Stomach smooth muscle (tissue), 2 donors: ENCODE data around the gene PTPN5.

Experiments
- H3K27ac ChIP-seq: one replicate; pipeline ENCODE4 v1.7.0; 2013; ENCODE audit warnings: mild to moderate bottlenecking, low read length, inconsistent platforms
- H3K27me3 ChIP-seq, 2 donors: one replicate each; pipeline ENCODE4 v1.7.0; 2013; ENCODE audit warnings: low read length in 2 of 2; ENCODE audit not compliant: insufficient read depth in 2 of 2, control insufficient read depth in 1 of 2
- H3K36me3 ChIP-seq, 2 donors: one replicate each; pipeline ENCODE4 v1.7.0; 2013; ENCODE audit warnings: low read length in 2 of 2; ENCODE audit not compliant: control insufficient read depth in 2 of 2, insufficient read depth in 2 of 2
- H3K4me1 ChIP-seq: one replicate; pipeline ENCODE4 v1.7.0; 2013; ENCODE audit warnings: low read length; ENCODE audit not compliant: control insufficient read depth, insufficient read depth
- H3K4me3 ChIP-seq, 2 donors: one replicate each; pipeline ENCODE4 v1.7.0; 2013; ENCODE audit warnings: low read length in 2 of 2
- H3K9ac ChIP-seq, 2 donors: one replicate each; pipeline ENCODE4 v1.7.0; 2013; ENCODE audit warnings: low read length in 2 of 2, mild to moderate bottlenecking in 1 of 2
- H3K9me3 ChIP-seq, 2 donors: one replicate each; pipeline ENCODE4 v1.7.0; 2013; ENCODE audit warnings: low read length in 2 of 2; ENCODE audit not compliant: control insufficient read depth in 2 of 2
- donor health status: healthy.
- donor health status: Pancreatic carcinoma.

Gene PTPN5

DNA sequence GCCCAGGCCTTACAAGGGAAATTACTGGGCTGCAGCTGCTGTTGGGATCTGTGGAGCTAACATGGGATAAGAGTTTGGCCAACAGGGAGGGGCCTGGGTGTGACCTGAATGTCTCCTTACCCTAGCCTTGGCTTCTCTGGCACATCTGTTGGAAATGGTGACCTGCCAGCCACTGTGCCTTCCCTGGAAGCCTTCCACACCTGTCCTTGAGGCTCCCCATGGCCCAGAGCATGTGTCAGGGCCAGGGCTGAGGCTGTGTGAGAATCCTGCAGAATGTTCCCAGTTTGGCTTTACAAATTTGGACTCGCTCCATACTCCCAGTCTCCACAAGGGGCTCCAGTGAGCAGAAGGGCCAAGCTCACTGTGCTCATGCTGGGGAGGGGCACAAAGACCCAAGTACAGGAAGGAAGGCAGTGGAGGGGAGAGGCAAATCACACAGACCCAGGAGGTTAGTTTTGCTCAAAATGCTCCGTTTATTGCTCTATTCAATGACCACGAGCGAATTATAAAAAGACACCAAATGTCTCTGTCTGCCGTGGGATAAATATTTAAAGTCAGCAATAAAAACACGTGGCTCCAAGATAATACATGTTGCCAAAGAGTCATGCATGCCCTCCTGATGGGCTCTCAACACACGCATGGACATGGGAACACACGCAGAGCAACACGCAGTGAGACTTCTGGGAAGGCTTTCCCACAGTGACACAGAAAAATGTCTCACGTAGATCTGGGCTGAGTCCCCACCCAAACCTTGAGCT, 63.9 kb downstream of the PTPN5 start:
- Histone ChIP-seq H3K9me3 (no peaks in the 10 kb centered on the region), H3K4me1 (no peaks in the 10 kb centered on the region), H3K4me3 (no peak overlapping the region), H3K27me3 (no peaks in the 10 kb centered on the region), H3K27ac (no peak overlapping the region), H3K36me3 (no peaks in the 10 kb centered on the region), H3K9ac (no peak overlapping the region)

DNA sequence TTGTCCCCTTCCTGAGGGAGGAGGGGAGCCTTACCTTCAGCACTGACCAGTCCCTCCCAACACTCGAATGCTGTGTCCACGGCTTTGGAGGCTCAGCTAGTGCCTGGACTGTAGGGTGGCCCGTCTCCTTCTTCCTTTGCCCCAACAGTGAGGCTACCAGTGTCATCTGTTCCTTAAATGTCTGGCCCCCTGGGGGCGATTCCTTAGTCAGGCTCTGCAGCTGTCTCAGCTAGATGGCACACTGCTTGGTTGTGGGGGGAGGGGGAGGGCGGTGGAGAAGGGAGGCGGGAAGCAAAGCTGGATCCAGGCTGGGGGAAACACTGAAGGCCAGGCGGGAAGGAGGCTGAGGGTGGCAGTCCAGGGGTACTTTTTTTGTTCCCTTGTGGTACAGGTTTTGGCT, 65.6 kb downstream of the PTPN5 start, which contains the start of gene IGSF22:
Gene IGSF22, minus strand, starts transcription at position 149 of the 400 bp plus-strand sequence. CDS start 1,952 bp downstream, outside the sequence.
- no peaks in the 10 kb centered on the region for H3K27me3 ChIP-seq
- H3K27ac ChIP-seq = no peak within 1 kb of the TSS
- peaks cover 10% of the 10 kb centered on the region for H3K4me1 ChIP-seq
- H3K9me3 ChIP-seq = no peaks in the 10 kb centered on the region
- H3K36me3 ChIP-seq = no peaks in the 10 kb centered on the region
- no peak within 1 kb of the TSS for H3K9ac ChIP-seq
- no peak within 1 kb of the TSS for H3K4me3 ChIP-seq

DNA sequence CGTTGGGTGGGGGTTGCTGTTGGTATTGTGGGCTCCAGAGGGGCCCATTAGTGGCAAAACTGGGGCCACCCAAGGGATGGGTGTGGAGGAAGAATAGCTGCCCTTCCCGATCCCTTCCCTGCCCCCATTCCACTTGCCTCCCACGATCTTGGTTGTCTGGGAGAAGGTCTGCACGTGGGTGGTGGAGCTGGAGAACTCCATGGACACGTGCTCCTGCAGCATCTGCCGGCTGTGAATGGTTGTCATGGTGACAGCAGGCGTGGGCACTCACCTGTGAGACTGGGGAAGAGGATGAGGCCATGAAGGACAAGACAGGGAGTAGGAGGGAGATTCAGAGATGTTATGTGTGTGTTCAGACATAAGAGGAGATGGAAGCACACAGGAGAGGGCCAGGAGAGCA, 67.6 kb downstream of the PTPN5 start:
- H3K4me1 ChIP-seq = peaks cover 18% of the 10 kb centered on the region
- H3K9ac ChIP-seq = no peak overlapping the region
- H3K36me3 ChIP-seq = no peaks in the 10 kb centered on the region
- no peaks in the 10 kb centered on the region for H3K27me3 ChIP-seq
- no peak overlapping the region for H3K4me3 ChIP-seq
- no peak overlapping the region for H3K27ac ChIP-seq
- no peaks in the 10 kb centered on the region for H3K9me3 ChIP-seq

DNA sequence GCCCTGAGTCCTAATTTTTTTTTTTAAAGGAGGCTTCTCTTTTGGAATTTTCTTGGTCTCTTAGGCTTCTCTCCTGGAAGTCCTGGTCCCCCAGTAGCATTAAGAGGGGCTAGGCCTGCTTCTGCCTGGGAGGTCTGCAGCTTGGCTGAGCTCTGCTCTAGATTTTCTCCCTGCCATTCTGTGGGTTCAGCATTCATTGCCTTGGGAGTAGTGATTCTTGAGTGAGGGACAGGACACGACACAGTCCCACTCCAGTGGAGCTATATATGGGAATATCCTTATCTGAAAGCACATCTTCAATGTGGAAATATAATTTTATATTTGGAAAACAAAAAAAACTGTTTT, 69.3 kb downstream of the PTPN5 start:
- peak overlapping the region in 1 of 2 donors; percentile 81 for H3K4me3 ChIP-seq
- H3K27ac ChIP-seq = no peak overlapping the region

DNA sequence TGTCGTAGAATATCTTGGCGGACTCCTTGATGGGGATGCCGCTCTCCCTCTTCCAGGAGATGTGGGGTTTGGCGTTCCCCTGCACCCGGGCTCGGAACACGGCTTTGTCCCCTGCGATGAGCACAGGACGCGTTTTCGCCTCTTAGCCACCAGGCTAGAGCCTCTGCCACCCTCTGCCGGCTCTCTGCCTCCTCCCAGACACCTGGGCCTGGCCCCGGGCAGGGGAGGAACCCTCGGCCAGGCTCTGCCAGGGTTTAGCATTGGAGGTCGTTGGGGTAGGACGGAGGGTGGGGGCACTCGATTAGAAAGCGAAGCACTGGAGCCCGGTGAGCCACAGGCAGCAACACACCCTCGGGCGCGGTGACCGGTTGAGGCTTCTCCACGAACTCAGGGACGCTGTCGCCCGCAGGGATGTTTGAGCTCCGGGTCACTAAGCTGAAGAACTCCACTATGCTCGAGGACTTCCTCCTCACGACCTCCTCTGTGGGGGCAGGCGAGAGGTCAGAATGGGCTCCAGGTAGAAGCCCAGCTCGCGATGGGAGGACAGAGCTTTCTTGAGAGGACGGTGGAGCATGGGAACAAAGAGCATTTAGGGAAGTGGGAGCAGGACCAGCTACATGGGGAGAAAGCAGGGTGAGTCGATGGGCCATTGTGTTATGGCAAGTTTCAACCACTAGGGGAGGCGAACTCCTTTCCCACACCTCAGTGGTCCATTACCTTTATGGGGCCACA, 69.9 kb downstream of the PTPN5 start:
- Histone ChIP-seq H3K9ac (peak overlapping the region; percentile 7 to 71), H3K27me3 (no peaks in the 10 kb centered on the region), H3K4me1 (peaks cover 18% of the 10 kb centered on the region), H3K27ac (peak overlapping the region; percentile 37), H3K36me3 (no peaks in the 10 kb centered on the region), H3K4me3 (peak overlapping the region; percentile 74 to 81), H3K9me3 (no peaks in the 10 kb centered on the region)

More for the DNA sequence above, 69.3 kb downstream of the PTPN5 start:
- Histone ChIP-seq H3K9me3 (no peaks in the 10 kb centered on the region), H3K9ac (no peak overlapping the region), H3K27me3 (no peaks in the 10 kb centered on the region), H3K4me1 (peaks cover 18% of the 10 kb centered on the region), H3K36me3 (no peaks in the 10 kb centered on the region)

DNA sequence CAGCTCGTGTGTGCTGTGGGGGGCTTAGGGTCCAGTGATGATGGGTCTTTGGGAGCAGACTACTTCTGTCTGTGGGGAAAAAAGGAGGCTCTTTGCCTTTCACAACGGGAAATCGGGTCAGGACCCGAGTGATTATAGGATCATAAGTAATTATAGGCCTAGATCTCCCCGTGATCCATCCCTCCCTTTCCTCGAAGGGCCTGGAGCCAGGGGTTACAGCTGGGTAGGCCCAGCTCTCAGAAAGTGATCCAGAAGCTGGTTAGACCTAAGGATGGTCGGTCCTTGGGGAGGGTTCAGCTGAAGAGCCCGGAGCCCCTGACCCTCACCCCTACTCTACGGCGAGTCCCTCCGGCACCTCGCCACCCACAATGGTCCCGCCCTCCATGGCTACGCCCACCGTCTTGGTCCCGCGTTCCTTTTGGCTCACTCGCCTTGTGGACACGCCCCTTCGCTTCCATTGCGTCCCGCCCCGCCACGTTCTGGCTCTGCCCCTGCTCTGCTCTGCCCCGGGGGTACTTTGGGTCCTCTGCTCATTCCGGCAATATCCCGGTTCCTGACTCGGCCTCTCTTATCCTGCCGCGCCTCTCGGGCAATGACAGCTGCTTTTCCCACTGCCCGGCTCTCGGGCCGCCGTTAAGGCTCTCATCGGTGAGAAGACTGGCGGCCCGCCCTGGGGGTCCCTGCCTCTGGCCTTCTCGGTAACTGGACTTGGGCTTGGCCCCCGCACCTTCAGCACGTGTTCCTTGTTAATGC, 70.6 kb downstream of the PTPN5 start:
- Histone ChIP-seq H3K27ac (peak overlapping the region; percentile 37), H3K4me3 (peak overlapping the region; percentile 74 to 81), H3K36me3 (no peaks in the 10 kb centered on the region), H3K4me1 (peaks cover 18% of the 10 kb centered on the region), H3K27me3 (no peaks in the 10 kb centered on the region), H3K9me3 (no peaks in the 10 kb centered on the region), H3K9ac (peak overlapping the region; percentile 7 to 71)

DNA sequence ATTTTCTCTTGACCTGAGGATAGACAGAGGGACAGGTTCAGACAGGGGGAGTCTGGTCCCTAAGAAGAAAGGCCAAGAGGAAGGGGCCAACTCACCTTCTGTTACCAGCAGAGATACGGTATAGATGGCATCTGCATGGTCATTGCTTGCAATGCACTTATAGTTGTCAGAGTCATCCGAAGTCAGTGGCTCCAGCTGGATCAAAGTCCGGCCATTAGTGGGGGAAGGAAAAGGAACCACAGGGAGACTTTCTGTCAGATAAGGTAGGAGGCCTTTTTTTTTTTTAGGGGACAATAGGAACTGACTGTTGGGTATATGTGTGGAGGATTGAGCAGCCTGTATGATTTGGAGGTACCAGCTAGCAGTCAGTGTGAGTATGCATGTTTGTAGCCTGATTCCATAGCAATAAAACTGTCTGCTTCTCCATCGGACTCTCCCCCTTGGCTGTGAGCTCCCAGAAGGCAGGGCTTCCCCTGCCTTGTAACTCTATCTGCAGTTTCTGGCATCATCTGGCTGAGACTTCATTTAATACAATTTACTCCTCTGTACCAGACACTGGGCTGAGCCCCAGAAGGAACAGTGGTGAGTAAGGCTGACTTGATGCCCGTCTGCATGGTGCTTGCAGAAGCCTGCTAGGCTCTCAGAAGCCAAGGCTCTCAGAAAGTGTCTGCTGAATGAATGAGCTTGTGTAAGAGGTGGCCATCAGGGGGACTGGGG, 71.3 kb downstream of the PTPN5 start:
- H3K4me3 ChIP-seq = peak overlapping the region in 1 of 2 donors; percentile 81
- H3K27ac ChIP-seq = no peak overlapping the region
- H3K4me1 ChIP-seq = peaks cover 18% of the 10 kb centered on the region
- H3K9ac ChIP-seq = peak overlapping the region in 1 of 2 donors; percentile 7
- no peaks in the 10 kb centered on the region for H3K36me3 ChIP-seq
- H3K27me3 ChIP-seq = no peaks in the 10 kb centered on the region
- H3K9me3 ChIP-seq = no peaks in the 10 kb centered on the region

DNA sequence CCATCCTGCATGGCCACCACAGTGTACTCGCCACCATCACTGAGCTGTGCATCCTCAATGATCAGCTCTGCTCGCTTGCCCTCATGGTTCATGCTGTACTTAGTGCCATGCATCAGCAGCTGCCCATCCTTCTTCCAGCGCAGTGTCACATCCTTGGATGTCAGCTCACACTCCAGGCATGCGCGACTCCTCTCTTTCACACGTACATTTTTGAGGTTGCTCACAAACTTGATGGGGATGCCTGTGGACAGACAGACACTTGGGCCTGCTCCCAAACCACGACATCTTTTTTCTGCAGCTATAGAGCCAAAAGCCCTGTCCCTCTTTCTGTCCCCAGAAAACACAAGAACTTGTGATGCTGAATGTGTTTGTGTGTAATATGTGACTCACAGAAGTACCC, 76.1 kb downstream of the PTPN5 start:
- H3K4me1 ChIP-seq = peaks cover 2% of the 10 kb centered on the region
- H3K9ac ChIP-seq = no peak overlapping the region
- no peaks in the 10 kb centered on the region for H3K9me3 ChIP-seq
- H3K27ac ChIP-seq = no peak overlapping the region
- H3K36me3 ChIP-seq = no peaks in the 10 kb centered on the region
- no peaks in the 10 kb centered on the region for H3K27me3 ChIP-seq
- no peak overlapping the region for H3K4me3 ChIP-seq

DNA sequence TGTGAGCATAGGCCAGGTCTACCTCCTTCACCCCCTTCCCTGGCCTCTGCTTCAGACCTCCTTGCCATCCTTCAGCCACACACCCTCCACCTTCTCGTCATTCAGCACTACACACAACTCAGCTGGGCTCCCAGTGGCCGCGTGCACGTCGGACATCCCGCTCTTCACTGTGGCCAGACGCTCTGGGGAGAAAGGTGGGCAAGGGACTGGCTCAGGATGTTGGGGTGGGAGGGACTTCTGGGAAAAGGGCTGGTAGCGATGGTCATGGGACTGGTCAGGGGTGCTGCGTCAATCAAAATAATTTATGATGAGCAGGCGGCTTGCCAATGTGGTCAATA, 77.2 kb downstream of the PTPN5 start:
- Histone ChIP-seq H3K4me1 (no peaks in the 10 kb centered on the region), H3K9me3 (no peaks in the 10 kb centered on the region), H3K9ac (no peak overlapping the region), H3K36me3 (no peaks in the 10 kb centered on the region), H3K27me3 (no peaks in the 10 kb centered on the region), H3K27ac (no peak overlapping the region), H3K4me3 (no peak overlapping the region)

DNA sequence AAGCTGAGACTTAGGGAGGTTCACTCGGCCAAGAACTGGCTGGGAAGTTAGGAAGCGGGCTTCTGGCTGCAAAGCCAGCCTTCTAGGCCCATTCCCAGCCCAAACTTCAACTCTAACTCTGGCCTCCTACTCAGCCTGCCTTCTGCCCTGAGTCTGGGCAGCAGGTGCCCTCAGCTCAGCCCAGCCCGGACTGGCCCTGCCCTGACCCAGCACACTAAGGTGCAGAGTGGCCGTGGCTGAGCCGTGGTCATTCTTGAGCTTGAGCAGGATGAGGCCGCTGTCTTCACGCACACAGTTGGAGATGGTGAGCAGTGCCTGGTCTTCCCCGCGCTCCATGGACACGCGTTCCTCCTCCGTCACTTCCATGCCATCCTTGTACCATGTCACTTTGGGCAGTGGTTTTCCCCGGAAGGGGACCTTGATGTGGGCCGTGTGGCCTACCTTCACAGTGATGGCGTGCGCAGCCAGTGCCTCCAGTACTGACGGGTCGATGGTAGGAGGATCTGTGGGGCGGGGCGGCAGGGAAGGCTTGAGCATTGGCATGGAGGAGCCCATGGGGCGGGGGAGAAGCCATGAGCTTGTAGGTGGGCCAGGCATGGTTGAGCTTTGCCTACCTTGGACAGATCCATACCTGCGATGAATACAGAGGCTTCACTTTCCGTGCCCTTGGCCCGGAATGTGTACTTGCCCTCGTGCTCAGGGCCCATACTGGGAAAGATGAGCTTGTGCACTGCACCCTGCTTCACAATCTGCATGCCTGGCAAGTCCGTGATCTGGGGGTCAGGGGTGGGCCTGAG, 77.8 kb downstream of the PTPN5 start:
- Histone ChIP-seq H3K27ac (no peak overlapping the region), H3K4me3 (no peak overlapping the region), H3K36me3 (no peaks in the 10 kb centered on the region), H3K4me1 (no peaks in the 10 kb centered on the region), H3K9me3 (no peaks in the 10 kb centered on the region), H3K27me3 (no peaks in the 10 kb centered on the region), H3K9ac (no peak overlapping the region)
